Hepatocyte (in vitro differentiated cells): ENCODE results near the gene ARFGAP1. TPM values are rescaled to one million over a fixed set of nuclear protein-coding genes. Genes with fewer than 3 reads are reported as not detected.

ENCODE experiments used
- DNase-seq: peaks from one replicate; pipeline ENCODE4 v3.0.0-alpha.2; 2016; ENCODE audit warnings: low spot score
- H2AFZ ChIP-seq: fragments of 200-600 bp; sonication (generic); 2 replicates; pipeline ENCODE4 v1.6.0; 2016; ENCODE audit warnings: antibody characterized with exemption, mild to moderate bottlenecking
- H3K27ac ChIP-seq: fragments of 200-600 bp; sonication (generic); 2 replicates; pipeline ENCODE4 v1.5.1; 2016; ENCODE audit warnings: mild to moderate bottlenecking
- H3K27me3 ChIP-seq: fragments of 200-600 bp; sonication (generic); 2 replicates; pipeline ENCODE4 v1.6.1; 2016
- H3K36me3 ChIP-seq: fragments of 200-600 bp; sonication (generic); replicated peaks from 2 replicates; pipeline ENCODE4 v1.5.1; 2016; ENCODE audit warnings: low read depth; ENCODE audit not compliant: insufficient read depth
- H3K4me1 ChIP-seq: fragments of 200-600 bp; sonication (generic); 2 replicates; pipeline ENCODE4 v1.5.1; 2016; ENCODE audit warnings: mild to moderate bottlenecking, moderate library complexity; ENCODE audit not compliant: insufficient read depth
- H3K4me2 ChIP-seq: fragments of 200-600 bp; sonication (generic); 2 replicates; pipeline ENCODE4 v1.6.0; 2016
- H3K4me3 ChIP-seq: fragments of 200-600 bp; sonication (generic); 2 replicates; pipeline ENCODE4 v1.5.1; 2016; ENCODE audit warnings: mild to moderate bottlenecking
- H3K79me2 ChIP-seq: fragments of 200-600 bp; sonication (generic); 2 replicates; pipeline ENCODE4 v1.6.0; 2017; ENCODE audit warnings: mild to moderate bottlenecking
- H3K9me2 ChIP-seq: fragments of 200-600 bp; sonication (generic); replicated peaks from 2 replicates; pipeline ENCODE4 v1.6.0; 2017; ENCODE audit warnings: mild to moderate bottlenecking; ENCODE audit not compliant: insufficient read depth
- H3K9me3 ChIP-seq: fragments of 200-600 bp; sonication (generic); 2 replicates; pipeline ENCODE4 v1.5.1; 2016; ENCODE audit warnings: low read depth, mild to moderate bottlenecking
- H4K20me1 ChIP-seq: fragments of 200-600 bp; sonication (generic); 2 replicates; pipeline ENCODE4 v1.6.0; 2016; ENCODE audit warnings: mild to moderate bottlenecking; ENCODE audit not compliant: insufficient read depth, poor library complexity, severe bottlenecking
- CTCF ChIP-seq: fragments of 200-600 bp; sonication (generic); IDR thresholded peaks from 2 replicates; pipeline ENCODE4 v1.5.1; 2016; ENCODE audit warnings: antibody characterized with exemption, mild to moderate bottlenecking; ENCODE audit not compliant: poor library complexity
- EZH2 ChIP-seq: fragments of 200-600 bp; sonication (generic); IDR thresholded peaks from 2 replicates; pipeline ENCODE4 v1.6.1; 2016; ENCODE audit warnings: antibody characterized with exemption, mild to moderate bottlenecking, borderline replicate concordance
- EZH2phosphoT487 ChIP-seq: fragments of 200-600 bp; sonication (generic); IDR thresholded peaks from one replicate; pipeline ENCODE4 v1.6.1; 2018; ENCODE audit warnings: antibody characterized with exemption, mild to moderate bottlenecking, low read depth, moderate library complexity; ENCODE audit not compliant: unreplicated experiment, severe bottlenecking
- WGBS: methylation state at CpG from one replicate; pipeline ENCODE4 v1.1.6; 2016; ENCODE audit warnings: low lambda C conversion rate; ENCODE audit errors: missing lambda C conversion rate; 5-methylcytosine and 5-hydroxymethylcytosine counted together
- polyA plus RNA-seq: library from polyadenylated mRNA; unstranded; fragments of >200 nt; fragmentation: Nextera tagmentation; extraction: Ambion mirVana; gene quantifications from 2 replicates; pipeline ENCODE4 v1.2.1, GENCODE V29; 2016
- total RNA-seq: library from RNA; depleted of rRNA; stranded (reverse); fragments of >200 nt; gene quantifications from 2 replicates; pipeline ENCODE4 v1.2.3, GENCODE V29; 2014

The ARFGAP1 gene
- total and polyA plus RNA-seq, 2 experiments from 2014 or later = 78.2 to 99.0 TPM

- H3K4me2 ChIP-seq = no peak overlapping the region
- H4K20me1 ChIP-seq = no peaks in the 10 kb centered on the region
- TF ChIP-seq EZH2phosphoT487 = no peak
- no peak for TF ChIP-seq CTCF
- no peak for TF ChIP-seq EZH2
- H3K9me2 ChIP-seq = no peaks in the 10 kb centered on the region
- no peaks in the 10 kb centered on the region for H3K27me3 ChIP-seq
- H3K4me3 ChIP-seq = no peak overlapping the region
- no peaks in the 10 kb centered on the region for H3K4me1 ChIP-seq
- no peak for DNase-seq
- H3K36me3 ChIP-seq = no peaks in the 10 kb centered on the region
- no peaks in the 10 kb centered on the region for H3K79me2 ChIP-seq
- H3K27ac ChIP-seq = no peak overlapping the region
- WGBS = 85% methylated on average over 17 of the region's 18 CpGs
- no peak overlapping the region for H2AFZ ChIP-seq
- H3K9me3 ChIP-seq = no peaks in the 10 kb centered on the region
Observed at GRCh38 chr20:63311833-63312243, 39.2 kb downstream of the ARFGAP1 start.

- Histone ChIP-seq H3K4me1 (no peaks in the 10 kb centered on the region), H3K79me2 (no peaks in the 10 kb centered on the region), H3K36me3 (no peaks in the 10 kb centered on the region), H4K20me1 (no peaks in the 10 kb centered on the region), H3K27ac (no peak overlapping the region), H3K4me3 (no peak overlapping the region), H3K9me3 (no peaks in the 10 kb centered on the region), H2AFZ (no peak overlapping the region), H3K9me2 (no peaks in the 10 kb centered on the region), H3K27me3 (no peaks in the 10 kb centered on the region), H3K4me2 (no peak overlapping the region)
- 77% methylated on average over 7 of the region's 9 CpGs for WGBS
- TF ChIP-seq EZH2 = no peak
- no peak for TF ChIP-seq EZH2phosphoT487
- TF ChIP-seq CTCF = no peak
- DNase-seq = no peak
Observed at GRCh38 chr20:63312273-63312672, 39.7 kb downstream of the ARFGAP1 start.

GRCh38 chr20:63312690-63313348 lies 40.2 kb downstream of the ARFGAP1 start:
- H3K27me3 ChIP-seq = no peaks in the 10 kb centered on the region
- no peak for DNase-seq
- no peaks in the 10 kb centered on the region for H3K36me3 ChIP-seq
- H3K4me2 ChIP-seq = no peak overlapping the region
- no peak for TF ChIP-seq EZH2
- TF ChIP-seq EZH2phosphoT487 = no peak
- no peak for TF ChIP-seq CTCF
- H3K27ac ChIP-seq = no peak overlapping the region
- no peaks in the 10 kb centered on the region for H4K20me1 ChIP-seq
- H3K9me3 ChIP-seq = no peaks in the 10 kb centered on the region
- 81% methylated on average over 22 of the region's 22 CpGs for WGBS
- no peaks in the 10 kb centered on the region for H3K79me2 ChIP-seq
- no peaks in the 10 kb centered on the region for H3K4me1 ChIP-seq
- no peak overlapping the region for H3K4me3 ChIP-seq
- no peak overlapping the region for H2AFZ ChIP-seq
- no peaks in the 10 kb centered on the region for H3K9me2 ChIP-seq
